Measurements from ENCODE around the gene SLC22A8. TPM values are rescaled to one million over a fixed set of nuclear protein-coding genes. Genes with fewer than 3 reads are reported as not detected.
A peak's percentile ranks its signal among the peaks of the same experiment; 100 is the strongest.
"Not testable (repeated sequence)": the region's sequence is repeated elsewhere in the genome, so short reads cannot be mapped to it uniquely, and the experiment has no call there.

Gene SLC22A8, protein sequence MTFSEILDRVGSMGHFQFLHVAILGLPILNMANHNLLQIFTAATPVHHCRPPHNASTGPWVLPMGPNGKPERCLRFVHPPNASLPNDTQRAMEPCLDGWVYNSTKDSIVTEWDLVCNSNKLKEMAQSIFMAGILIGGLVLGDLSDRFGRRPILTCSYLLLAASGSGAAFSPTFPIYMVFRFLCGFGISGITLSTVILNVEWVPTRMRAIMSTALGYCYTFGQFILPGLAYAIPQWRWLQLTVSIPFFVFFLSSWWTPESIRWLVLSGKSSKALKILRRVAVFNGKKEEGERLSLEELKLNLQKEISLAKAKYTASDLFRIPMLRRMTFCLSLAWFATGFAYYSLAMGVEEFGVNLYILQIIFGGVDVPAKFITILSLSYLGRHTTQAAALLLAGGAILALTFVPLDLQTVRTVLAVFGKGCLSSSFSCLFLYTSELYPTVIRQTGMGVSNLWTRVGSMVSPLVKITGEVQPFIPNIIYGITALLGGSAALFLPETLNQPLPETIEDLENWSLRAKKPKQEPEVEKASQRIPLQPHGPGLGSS
- not detected for total RNA-seq

DNA sequence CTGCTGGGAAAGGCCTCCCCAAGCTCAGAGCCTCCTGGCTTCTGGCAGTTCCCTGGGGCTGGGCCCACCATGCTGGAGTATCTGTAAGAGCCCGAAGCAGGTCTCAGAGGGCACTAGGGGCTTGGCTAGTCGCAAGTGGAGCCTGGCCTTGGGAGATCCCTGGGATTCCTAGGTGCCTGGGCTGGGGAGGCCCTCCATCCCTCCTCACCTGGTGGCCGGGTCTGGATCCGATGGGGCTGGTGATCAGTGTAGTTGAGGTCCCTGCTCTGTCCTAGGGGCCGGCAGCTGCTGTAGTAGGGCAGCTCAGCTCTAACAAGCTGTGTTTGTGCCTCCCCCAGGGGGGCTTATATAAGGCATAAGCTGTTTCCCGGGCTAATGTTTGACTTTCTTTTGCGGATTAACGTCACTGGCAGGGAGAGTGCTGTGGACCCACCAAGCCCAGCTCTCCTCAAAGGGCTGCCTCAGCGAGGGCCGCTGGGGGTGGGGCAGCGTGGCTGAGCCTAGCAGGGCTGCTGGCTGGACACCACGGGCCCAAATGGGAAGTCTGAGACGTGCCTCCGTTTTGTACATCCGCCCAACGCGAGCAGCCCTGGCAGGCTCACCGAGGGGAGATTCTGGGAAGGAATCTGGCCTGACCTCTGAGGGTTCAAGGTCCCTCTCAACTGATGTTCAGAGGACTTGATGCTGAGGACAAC, at the start of gene SLC22A8:
Gene SLC22A8 (minus strand): TSS at position 321 of the 695 bp plus-strand sequence. CDS start 883 bp downstream, outside the sequence.
- no peak for DNase-seq (ENCODE audit: low read depth in 2 of 3, low spot score in 2 of 3)

DNA sequence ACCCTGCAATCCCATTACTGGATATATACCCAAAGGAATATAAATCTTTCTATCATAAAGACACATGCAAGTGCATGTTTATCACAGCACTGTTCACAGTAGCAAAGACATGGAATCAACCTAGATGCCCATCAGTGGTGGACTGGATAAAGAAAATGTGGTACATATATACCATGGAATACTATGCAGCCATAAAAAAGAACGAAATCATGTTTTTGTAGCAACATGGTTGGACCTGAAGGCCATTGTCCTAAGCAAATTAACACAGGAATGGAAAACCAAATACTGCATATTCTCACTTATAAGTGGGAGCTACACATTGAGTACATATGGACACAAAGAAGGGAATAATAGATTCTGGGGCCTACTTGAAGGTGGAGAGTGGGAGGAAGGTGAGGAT, 30.6 kb upstream of the SLC22A8 start:
- not testable (repeated sequence) for DNase-seq (ENCODE audit: low read depth in 2 of 3, low spot score in 2 of 3)

DNA sequence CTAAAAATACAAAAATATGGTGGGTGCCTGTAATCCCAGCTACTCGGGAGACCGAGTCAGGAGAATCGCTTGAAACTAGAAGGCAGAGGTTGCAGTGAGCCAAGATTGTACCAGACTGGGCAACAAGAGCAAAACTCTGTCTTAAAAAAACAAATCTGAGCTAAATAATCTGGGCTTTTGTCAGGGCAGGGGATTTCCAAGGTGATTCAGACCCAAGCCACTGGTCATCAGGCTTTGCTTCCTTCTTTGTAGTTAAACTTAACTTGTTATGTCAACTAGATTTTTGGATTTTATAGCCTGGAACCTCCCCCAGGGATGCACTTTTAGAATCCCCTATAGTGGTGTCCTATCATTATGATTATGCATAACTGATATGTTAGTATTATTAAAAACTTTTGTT, 27.0 kb upstream of the SLC22A8 start:
- DNase-seq (ENCODE audit: low read depth in 2 of 3, low spot score in 2 of 3), result no peak

DNA sequence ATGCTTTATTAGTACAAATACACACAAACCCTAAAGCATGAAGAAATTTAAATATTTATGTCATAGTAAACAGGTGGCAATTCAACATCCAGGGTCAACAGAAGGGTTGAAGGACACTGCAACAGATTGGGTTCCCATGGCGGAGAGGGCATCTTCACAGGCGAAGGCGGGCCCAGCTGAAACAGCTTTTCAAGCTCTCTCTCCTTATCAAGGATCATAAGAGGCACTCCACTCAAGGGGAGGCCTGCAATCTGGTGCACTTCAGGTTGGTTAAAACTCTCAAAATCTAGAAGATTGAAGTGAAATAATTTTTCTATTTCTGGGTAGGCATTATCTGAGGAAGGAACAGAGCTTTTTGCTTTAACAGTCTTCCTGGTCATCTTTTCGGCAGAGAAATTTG, 16.8 kb upstream of the SLC22A8 start:
- no peak for DNase-seq (ENCODE audit: low read depth in 2 of 3, low spot score in 2 of 3)

DNA sequence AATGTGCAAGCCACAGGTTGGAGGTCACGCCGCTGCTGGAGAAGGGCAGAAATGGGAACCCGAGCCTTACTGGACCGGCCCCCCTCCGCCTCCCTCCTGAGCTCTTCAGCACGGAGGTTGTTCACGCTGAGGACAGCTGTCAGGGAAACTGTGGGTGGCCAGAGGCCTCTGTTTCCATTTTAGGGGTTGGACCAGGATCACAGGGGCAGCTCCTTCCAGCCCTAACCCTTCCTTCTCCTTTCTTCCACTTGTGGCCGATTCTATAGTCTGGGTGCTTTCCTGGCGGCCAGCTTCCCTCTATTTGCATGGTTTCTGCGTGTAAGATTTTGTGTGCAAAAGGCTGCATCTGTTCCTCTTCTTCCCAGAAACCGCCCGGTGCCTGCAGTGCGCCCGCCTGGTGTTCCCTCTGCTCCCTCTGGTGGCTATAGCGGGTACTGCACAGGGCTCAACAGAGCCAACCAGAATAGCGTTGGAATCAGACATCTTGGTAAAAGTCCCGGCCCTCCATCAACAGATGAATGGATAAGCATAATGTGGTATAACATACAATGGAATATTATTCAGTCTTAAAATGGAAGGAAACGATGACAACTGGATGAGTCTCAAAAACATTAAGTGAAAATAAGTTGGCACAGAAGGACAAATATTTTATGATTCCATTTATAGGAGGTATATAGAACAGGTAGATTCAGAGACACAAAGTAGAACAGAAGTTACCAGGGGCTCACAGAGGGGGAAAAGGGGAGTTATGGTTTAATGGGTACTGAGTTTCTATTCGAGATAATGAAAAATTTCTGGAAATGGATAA, 8.4 kb upstream of the SLC22A8 start:
- peak; percentile 63 to 89 (median 79) for DNase-seq (ENCODE audit: low read depth in 2 of 3, low spot score in 2 of 3)

DNA sequence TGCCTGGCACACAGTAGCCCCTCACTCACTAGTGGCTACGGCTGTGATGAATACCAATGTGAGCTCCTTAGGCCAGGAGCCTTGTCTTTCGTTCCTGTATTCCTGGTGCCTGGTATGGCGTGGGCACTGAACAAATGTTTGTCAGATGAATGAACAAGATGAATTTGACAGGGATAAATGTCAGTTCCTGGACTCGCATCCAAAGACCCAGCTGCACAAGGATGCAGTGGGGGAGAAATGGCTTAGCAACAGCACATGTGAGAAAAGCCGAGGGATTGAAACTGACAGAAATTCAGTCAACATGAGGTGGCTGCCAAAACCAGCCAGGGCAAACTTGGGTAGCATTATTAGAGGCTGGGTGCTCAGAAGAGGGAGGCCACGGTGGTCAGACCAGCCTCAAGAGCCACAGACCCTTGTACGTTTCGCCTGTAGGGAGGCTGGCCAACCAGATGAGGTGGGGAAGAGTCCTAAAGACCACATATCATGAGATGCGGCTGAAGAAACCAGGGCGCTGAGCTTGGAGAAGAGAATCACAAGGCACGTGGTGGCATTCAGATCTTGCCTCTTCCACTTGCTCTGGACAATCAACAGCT, 7.7 kb upstream of the SLC22A8 start:
- DNase-seq (ENCODE audit: low read depth in 2 of 3, low spot score in 2 of 3), result no peak

DNA sequence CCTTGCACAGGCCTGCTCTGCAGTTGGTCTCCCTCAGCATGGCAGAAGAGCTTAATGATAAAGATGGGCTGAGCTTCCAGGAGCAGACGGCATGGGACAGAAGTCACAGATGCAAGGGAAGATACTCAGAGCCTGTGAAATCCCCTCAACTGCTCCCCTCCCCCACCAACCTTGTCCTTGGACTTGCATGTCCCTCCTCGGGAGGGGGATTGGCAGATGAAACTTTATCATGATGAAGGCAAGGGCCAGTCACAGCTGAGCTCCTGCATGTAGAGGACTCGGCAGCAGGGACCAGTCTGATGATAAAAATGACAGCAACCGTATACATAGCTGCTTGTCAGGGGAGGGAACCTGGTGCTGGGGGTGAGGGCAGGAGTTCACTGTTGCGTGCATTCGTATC, 6.8 kb upstream of the SLC22A8 start:
- no peak for DNase-seq (ENCODE audit: low read depth in 2 of 3, low spot score in 2 of 3)

DNA sequence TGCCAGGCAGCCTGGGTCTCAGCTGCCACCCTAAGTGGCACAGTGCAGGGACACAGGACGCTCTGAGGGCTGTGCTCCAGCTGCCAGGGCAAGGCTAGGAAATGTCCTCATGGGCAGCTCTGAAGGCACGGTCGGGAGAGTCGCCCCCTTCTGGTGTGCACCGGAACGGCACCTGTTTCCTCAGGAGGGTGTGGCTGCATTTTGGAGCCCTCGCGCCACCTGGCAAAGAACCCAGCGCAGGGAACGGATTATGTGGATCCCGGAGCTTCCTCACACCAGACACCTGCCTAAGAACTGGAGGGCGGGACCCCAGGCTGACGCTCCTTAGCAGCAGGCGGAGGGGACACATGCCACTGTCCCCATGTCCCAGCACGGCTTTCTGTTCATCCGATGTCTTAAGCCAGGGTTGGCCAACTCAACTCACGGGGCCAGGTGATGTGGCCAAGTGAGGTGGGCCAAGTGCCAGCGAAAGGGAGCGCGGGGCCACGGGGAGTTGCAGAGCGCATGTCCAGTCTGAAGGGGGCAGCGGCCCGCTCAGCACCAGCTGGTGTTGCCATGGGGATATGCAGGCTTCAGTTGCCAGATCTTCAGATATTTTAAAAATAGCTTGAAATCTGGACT, 5.1 kb upstream of the SLC22A8 start:
- peak in 1 of 3 donors; percentile 18 for DNase-seq (ENCODE audit: low read depth in 2 of 3, low spot score in 2 of 3)

DNA sequence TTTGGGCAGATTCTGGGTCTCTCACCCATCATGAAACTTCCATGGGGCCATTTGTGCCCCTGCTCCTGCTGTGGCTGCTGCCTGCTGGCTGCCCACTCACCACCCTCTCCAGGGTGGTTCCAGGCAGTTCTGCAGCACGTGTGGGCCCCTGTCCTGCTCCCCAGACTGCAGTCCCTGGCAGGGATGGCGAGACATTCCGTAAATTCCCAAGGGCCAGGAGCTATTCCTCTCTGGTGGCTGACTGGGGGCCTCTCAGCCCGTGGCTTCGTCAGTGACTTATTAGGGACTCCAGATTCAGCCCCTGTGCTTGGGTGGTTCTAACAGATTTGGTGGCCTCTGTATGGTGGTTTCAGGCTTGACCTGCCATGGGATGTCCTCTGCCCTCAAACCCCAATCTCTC, 3.9 kb upstream of the SLC22A8 start:
- DNase-seq (ENCODE audit: low read depth in 2 of 3, low spot score in 2 of 3), result no peak

DNA sequence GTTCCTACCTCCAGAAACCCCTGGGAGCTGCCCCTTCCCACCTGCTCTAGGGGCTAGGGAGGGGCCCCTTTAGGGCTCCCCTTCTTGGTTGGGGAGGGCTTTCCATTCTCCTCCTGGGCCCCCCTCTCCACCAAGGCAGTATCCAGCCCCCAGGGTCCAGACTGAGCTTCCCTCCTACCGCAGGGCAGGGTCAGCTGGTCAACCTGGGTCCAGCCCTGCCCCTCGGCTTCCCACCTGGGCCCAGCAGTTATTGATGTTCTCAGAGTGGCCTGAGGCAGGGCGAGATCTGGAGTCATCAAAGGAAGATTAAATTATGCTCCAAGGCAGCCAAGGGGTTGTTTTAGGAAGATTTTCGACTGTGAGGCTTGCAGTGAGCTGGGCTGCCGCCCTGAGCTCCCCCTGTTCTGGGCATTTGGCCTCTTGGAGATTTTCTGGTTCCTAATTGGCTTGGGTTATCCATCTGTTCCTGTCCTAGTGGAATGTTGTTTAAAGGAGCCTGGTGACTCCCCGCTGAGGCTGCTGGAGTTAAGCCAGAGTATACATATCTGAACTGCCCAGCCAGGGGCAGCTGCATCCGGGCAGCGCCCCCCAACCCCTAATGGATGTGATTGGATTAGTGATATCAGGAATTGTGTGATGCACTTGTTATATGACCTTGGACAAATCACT, 1.8 kb upstream of the SLC22A8 start:
- no peak for DNase-seq (ENCODE audit: low read depth in 2 of 3, low spot score in 2 of 3)

DNA sequence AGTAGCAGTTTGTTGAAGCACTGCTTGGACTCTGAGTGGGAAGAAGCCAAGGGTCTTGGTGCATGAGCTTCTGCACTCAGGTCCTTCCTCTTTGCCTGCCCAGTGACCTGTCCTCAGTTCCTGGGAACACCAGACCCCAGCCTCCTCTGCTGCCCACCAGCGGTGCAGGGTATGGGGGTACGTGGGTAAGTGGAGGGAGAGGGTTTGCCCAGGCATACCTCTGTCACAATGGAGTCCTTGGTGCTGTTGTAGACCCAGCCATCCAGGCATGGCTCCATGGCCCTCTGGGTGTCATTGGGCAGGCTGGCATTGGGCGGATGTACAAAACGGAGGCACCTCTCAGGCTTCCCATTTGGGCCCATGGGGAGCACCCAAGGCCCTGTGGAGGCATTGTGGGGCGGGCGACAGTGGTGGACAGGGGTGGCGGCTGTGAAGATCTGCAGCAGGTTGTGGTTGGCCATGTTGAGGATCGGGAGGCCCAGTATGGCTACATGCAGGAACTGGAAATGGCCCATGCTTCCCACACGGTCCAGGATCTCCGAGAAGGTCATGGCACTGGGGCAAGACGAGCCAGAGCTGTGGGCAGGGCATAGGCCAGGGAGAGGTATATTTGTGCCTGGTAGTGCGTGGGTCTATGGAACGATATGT, 1.1 kb downstream of the SLC22A8 start:
- no peak for DNase-seq (ENCODE audit: low read depth in 2 of 3, low spot score in 2 of 3)

DNA sequence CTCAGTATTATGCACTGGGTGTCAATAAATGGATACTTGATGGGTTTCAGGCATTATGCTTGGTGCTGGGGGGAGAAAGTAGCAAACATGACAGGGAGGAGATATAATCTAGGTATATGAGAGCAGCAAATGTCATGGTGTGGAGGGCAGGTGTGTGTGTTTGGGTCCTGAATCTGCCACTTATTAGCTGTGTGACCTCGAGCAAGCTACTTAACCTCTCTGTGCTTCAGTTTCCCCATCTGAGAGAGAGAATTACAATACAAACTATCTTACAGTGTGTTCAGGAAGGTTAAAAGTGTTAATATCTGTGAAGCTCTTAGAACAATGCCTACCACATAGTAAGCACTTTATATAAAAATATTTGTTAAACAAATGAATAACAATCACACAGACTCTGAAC, 2.8 kb downstream of the SLC22A8 start:
- no peak for DNase-seq (ENCODE audit: low read depth in 2 of 3, low spot score in 2 of 3)

DNA sequence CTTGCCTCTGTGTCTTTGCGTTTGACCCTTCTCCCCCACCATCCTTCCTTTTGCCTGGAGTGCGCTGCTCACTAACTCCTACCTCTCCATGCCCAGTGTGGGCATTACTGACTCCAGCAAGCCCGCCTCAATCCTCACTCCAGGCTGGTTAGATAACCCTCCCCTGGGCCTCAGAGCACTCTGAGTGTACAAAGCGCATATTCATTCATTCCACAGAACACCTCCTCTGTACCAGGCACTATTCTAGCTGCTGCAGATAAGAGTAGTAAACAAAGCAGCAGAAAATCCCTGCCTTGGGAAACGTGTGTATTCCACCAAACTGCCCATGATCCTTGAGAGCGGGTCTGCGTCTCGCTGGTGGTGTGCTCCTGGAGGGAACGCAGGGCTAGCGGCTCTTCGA, 3.2 kb downstream of the SLC22A8 start:
- no peak for DNase-seq (ENCODE audit: low read depth in 2 of 3, low spot score in 2 of 3)

DNA sequence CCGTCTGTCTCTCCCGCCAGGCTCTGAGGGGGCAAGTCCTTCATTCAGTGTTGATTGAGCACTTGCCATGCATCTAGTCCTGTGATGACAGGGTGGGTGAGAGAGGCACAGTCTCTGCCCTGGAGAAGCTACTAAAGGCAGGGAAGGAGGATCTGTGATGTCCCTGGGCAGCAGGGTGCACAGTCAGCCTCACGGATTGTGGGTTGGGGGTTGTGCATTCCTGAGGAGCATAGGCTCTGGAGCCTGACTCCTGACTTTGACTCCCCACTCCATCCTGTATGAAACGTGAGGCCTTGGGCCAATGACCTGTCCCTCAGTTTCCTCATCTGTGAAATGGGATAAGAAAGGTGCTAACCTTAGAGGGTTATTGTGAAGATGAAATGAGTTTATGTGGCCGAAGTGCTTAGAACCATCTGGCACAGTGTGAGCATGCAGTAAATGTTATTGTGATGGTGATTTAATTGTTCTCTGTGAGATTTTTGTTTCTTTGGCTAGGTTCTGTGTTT, 4.7 kb downstream of the SLC22A8 start:
- DNase-seq (ENCODE audit: low read depth in 2 of 3, low spot score in 2 of 3), result no peak

DNA sequence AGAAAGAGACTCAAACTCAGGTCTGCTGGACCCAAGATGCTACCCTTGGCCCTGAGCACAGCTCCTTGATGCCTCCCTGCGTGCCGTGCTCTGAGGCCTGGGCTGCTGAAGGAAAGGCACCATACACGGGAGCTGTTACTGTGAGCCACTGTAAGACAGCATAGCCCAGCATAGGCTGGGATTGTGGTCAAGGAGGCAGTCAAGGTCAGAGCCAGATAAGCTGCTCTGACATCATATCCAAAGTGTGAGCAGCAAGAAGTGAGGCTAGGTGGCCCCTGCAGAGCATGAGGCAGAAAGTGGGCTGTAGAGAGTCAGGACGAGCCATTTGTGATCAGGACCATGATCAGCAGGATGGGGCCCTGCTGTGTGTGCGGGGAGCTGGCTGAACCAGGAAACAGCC, 7.7 kb downstream of the SLC22A8 start:
- DNase-seq (ENCODE audit: low read depth in 2 of 3, low spot score in 2 of 3), result no peak

DNA sequence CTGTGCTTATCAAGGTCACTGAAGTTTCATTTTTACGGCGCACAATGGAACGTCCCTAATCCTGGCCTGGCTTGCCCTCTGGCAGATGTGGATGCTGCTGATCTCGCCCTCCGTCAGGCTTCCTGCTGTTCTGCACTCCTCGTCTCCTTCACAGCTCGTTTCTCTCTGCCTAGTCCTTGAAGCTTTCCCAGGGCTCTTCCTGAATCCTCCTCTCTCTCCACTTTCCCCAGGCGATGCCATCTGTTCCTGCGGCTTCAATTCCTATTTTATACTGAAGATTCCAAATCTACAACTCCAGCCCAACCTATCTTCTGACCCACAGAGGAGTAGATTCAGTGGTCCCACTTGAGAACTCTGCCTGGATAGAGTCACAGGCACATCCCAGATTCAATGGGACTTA, 14.2 kb downstream of the SLC22A8 start:
- DNase-seq (ENCODE audit: low read depth in 2 of 3, low spot score in 2 of 3), result no peak

DNA sequence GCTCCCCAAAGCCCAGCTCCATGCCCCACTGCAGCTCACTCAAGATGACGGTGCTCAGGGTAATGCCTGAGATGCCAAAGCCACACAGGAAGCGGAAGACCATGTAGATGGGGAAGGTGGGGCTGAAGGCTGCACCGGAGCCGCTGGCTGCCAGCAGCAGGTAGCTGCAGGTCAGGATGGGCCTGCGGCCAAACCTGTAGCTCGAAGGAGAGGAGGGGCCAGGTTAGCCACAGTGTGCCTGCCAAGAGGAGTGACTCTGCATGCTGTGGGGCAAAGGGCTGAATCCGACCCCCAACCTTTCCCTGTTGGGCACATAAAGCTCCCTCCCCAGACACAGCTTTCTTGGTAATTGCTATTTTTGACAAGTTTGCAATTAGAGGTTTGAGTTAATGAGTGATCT, 16.0 kb downstream of the SLC22A8 start:
- DNase-seq (ENCODE audit: low read depth in 2 of 3, low spot score in 2 of 3), result peak in 1 of 3 donors; percentile 35

DNA sequence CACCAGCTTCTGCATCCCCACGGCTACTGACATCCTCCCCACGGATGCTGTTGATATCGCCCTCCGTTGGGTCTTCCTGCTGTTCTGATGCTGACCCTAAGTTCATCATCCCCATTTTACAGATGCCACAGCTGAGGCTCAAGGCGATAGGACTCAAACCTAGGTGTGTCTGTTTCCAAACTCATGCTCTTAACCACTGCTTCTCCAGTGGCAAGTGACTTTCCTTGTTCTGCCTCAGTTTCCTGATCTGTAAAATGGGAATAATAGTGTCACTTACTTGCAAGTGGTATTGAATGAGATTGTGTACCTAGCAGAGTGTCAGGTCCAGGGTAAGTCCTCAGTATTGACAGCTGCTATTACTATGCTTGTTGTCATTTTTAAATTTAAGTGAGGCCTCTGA, 16.5 kb downstream of the SLC22A8 start:
- DNase-seq (ENCODE audit: low read depth in 2 of 3, low spot score in 2 of 3), result no peak

DNA sequence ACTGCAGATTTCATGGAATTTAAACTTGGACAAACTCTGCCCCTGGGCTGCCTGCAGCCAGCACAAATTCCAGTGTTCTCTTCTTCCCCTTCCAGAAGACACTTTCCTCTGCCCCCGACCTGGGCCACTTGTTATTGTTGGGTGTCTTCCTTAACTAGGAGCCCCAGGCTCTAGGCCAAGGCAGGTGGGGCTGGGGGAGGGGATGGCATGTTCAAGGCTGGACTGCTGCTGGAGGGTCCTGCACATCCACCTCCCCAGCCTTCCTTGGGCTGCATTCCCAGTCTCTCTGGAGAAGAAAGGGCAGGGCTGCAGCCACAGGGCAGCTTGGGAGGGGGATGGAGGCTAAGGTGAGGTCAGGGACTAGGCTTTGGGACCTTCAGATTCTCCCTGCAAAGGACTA, 19.4 kb downstream of the SLC22A8 start:
- DNase-seq (ENCODE audit: low read depth in 2 of 3, low spot score in 2 of 3), result no peak

Data from hematopoietic multipotent progenitor cell (in vitro differentiated cells).